GM21717 (cell line): ENCODE data around the gene STAC2.
"Not testable (repeated sequence)": the region's sequence is repeated elsewhere in the genome, so short reads cannot be mapped to it uniquely, and the experiment has no call there.

Source experiments
- ATAC-seq: cut with Tn5 transposase; IDR thresholded peaks from one replicate; pipeline ENCODE4 v1.9.1; 2021; ENCODE audit warnings: mild to moderate bottlenecking, moderate library complexity; ENCODE audit not compliant: unreplicated experiment

The STAC2 gene

GRCh38 chr17:39225308-39225958 is at the start of gene STAC2:
TSS of gene STAC2 (minus strand) at chr17:39225945. CDS start at chr17:39225502, 443 bp downstream.
- ATAC-seq = no peak

DNA sequence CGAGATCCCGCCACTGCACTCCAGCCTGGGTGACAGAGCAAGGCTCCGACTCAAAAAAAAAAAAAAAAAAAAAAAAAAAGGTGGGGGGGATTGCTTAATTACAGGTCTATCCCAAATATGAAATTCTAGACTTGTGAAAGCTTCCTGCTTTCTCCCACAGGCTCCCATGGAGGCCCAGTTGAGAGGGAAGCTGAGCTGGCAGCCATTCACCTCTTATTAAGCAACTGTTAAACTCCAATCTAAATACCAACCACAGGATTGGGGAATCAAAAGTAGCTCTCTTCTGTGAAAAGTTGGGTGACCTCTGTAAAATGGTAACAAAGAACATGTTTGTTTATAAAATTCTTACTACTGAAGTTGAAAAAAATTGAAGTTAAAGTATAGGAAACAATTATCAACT is 45.8 kb upstream of the STAC2 start:
- ATAC-seq = no peak

GRCh38 chr17:39270923-39271322 is 45.2 kb upstream of the STAC2 start:
- ATAC-seq = no peak

DNA sequence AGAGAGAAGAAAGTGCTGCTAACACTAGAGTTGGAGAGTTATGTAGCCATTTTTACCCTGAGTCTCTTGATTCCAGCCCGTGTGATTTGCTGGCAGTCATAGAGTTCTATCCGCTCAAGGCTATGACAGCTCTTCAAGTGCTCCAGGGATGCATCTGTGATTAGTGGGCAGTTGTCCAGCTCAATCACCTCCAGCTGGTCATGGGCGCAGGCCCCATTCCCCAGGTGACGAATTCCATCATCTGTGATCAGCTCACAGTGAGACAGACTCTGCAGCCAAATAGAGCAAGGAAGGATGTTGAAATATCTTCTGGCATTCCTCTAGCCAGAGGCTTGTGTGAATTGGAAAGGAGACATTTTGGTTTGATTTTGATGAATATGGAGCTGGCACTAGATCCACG is 38.4 kb upstream of the STAC2 start:
- ATAC-seq = no peak

GRCh38 chr17:39261286-39261685 is 35.5 kb upstream of the STAC2 start:
- no peak for ATAC-seq

- ATAC-seq = no peak
These were observed 27.2 kb upstream of the STAC2 start for GRCh38 chr17:39252788-39253460.

DNA sequence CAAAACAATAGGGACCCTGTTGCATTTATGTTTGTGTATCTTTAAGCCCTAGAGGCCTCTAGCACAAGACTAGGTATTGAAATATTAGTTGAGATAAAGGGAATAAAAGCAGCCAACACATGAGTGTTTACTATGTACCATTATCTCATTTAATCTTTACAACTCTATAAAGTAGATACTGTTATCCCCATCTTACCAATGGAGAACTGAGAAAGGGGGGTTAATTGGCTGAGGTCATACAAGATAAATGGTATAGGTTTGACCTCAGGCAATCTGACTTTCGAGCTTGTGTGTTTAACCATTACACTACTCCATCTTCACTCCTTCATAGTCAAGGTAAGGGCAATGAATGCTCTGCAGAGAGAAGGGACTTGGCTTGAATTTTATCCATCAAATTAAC is 26.3 kb upstream of the STAC2 start:
- ATAC-seq = no peak

- not testable (repeated sequence) for ATAC-seq
These were observed 24.3 kb upstream of the STAC2 start for GRCh38 chr17:39250076-39250475.

DNA sequence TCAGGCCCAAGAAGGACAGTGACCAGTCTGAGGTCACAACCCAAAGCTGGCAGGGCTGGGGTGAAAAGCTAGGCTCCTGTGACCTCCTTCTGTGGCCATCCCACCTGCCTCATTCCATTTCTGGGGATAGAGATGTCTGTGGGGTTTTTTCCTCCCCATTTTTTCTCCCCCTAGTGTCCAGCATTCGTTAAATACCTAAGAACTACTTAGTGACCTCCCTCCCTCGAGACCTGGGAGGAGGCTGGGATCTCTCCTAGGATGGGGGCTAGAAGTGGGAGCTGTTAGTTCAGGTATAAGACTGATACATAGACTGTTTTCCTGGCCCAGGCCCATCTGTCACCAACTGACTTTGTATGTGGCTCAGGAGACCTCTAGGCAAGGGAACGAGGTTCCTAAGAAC is 20.5 kb upstream of the STAC2 start:
- ATAC-seq = no peak

GRCh38 chr17:39244600-39245570 is 19.1 kb upstream of the STAC2 start:
- ATAC-seq = peak; percentile 62

- no peak for ATAC-seq
These were observed 18.4 kb upstream of the STAC2 start for GRCh38 chr17:39244016-39244599.

GRCh38 chr17:39243155-39243554 is 17.4 kb upstream of the STAC2 start:
- ATAC-seq = no peak

DNA sequence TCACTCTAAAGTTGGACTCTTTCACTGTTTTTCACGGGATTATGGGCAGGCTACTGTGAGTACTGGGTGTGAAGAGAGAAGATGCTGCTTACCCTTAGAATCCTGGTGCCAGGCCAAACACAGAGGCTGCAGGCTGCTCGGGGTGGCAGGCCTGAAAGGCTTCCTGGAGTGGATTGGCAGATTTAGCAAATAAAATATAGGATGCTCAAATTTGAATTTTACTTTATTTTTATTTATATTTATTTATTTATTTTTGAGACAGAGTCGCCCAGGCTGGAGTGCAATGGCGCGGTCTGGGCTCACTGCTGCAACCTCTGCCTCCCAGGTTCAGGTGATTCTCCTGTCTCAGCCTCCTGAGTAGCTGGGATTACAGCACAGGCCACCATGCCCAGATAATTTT is 14.9 kb upstream of the STAC2 start:
- no peak for ATAC-seq

DNA sequence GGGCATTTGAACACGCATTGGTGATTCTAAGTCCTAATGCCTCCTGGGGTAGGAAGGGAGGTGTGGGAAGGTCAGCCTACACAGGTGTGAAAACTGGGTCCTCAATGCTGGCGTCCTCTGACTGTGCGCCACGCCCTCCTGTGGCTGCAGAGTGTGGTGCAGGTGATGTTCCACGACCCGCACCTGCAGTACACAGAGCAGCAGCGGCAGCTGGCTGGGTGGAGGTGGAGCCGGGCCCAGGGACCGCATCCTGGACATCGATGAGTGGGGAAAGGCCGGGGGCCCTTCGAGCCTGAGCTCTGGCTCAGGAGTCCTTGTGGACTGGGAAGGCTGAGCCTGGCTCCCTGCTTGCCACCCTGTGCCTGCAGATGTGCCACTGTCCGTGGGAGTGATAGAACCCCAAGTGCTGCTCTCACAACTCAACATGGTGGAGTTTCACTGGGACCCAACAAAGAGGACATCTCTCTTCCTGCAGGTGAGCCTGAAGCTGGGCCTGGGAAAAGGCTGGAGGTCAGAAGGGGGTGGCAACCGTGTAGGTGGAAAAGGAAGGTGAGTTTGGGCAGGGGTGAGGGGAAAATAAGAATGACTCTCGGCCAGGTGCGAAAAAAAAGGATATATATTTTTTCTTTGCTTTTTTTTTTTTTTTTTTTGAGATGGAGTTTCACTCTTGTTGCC is 14.0 kb upstream of the STAC2 start:
- no peak for ATAC-seq

GRCh38 chr17:39238311-39238972 is 12.7 kb upstream of the STAC2 start:
- no peak for ATAC-seq

DNA sequence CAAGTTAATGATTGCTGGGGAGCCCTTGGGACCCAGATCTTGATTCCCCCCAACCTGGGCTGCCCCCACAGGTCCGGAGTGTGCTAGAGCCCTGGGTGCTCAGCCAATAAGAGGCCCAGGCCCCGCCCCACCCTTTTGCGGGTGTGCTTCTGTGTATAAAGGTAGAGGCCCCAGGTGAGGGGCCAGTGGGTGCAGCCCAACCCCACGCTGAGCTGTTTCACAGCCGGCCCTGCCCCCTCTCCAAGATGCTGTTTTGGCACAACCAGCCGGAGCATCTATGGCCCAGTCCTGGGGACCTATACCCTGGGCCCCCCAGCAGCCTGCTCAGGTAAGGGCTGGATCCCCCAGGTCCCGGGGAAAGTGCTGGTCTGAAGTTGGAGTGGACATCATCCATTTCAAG is 11.8 kb upstream of the STAC2 start:
- ATAC-seq = no peak

- no peak for ATAC-seq
These were observed 11.3 kb upstream of the STAC2 start for GRCh38 chr17:39236981-39237441.

- no peak for ATAC-seq
These were observed 10.7 kb upstream of the STAC2 start for GRCh38 chr17:39236450-39236927.

DNA sequence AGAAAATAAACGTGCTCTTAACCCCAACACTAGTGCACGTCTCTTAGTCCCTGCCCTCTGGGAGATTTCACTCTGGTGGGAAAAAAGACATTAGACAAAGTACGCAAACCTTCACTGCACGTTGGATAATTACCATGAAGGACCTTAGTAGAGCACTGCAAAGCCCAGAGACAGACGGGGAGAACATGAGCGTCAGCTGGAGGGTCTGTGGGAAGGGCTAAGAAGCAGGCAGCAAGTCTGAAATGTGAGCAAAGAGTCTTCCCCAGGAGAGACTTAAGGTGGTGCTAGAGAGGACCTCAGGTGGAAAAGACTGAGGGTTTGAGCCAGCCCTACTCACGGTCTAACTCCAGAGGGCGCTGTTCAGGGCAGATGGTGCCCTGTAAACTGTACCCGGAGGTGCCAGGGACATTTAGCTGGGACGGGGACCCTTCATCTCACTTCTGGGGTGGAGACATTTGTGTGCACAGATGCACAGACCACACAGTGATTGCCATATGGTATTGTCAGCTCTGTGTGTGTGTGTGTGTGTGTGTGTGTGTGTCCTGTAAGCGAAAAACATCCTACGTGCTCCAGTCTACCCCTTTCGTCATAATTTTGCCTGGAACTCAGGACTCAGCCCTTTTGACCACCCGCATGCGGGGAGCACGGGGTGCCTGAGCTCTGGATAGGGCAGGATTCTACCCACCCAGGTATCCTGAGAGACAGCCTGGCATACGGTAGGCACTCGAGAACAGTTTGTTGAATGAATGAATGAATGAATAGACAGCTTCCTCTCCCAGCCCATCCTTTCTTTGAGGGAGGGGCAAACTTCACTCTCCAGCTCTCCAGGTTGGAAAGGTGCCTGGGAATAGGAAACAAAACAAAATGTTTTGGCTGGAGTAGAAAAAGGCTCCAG is 10.1 kb upstream of the STAC2 start:
- ATAC-seq = no peak
